Spleen (tissue), 11 donors: ENCODE results near the gene ISOC2. TPM values are rescaled to one million over a fixed set of nuclear protein-coding genes. Genes with fewer than 3 reads are reported as not detected.
A peak's percentile ranks its signal among the peaks of the same experiment; 100 is the strongest.

Experiments
- DNase-seq: peaks from one replicate; pipeline ENCODE4 v3.0.0-alpha.2; 2020
- H3K27ac ChIP-seq, 8 donors: fragments of 200-600 bp; sonication (generic) in 7 of 8; 1 replicate in 4 of 8; 2 replicates in 4 of 8; pipeline versions ENCODE4 v1.5.0 to v1.8.0; 2016 to 2021; ENCODE audit warnings: inconsistent platforms in 4 of 8, mild to moderate bottlenecking in 4 of 8, moderate library complexity in 1 of 8
- H3K27me3 ChIP-seq, 7 donors: fragments of 200-600 bp; sonication (generic) in 6 of 7; replicated peaks in 1 of 7; 1 replicate in 4 of 7; 2 replicates in 3 of 7; pipeline versions ENCODE4 v1.5.0 to v1.8.0; 2016 to 2021; ENCODE audit warnings: inconsistent platforms in 3 of 7, mild to moderate bottlenecking in 1 of 7
- H3K36me3 ChIP-seq, 6 donors: fragments of 200-600 bp; sonication (generic) in 5 of 6; 1 replicate in 4 of 6; 2 replicates in 2 of 6; pipeline versions ENCODE4 v1.5.0 to v1.8.0; 2016 to 2021; ENCODE audit warnings: inconsistent platforms in 2 of 6
- H3K4me1 ChIP-seq, 6 donors: fragments of 200-600 bp; sonication (generic) in 5 of 6; 1 replicate in 3 of 6; 2 replicates in 3 of 6; pipeline versions ENCODE4 v1.5.0 to v1.8.0; 2016 to 2021; ENCODE audit warnings: inconsistent platforms in 3 of 6
- H3K4me3 ChIP-seq, 8 donors: fragments of 200-600 bp; sonication (generic) in 7 of 8; 1 replicate in 4 of 8; 2 replicates in 4 of 8; pipeline versions ENCODE4 v1.5.0 to v1.8.0; 2016 to 2021; ENCODE audit warnings: inconsistent platforms in 4 of 8, mild to moderate bottlenecking in 4 of 8, moderate library complexity in 2 of 8
- H3K9me3 ChIP-seq, 8 donors: fragments of 200-600 bp; sonication (generic) in 7 of 8; 1 replicate in 4 of 8; 2 replicates in 4 of 8; pipeline versions ENCODE4 v1.5.0 to v1.8.0; 2016 to 2021; ENCODE audit warnings: inconsistent platforms in 4 of 8
- POLR2A ChIP-seq, 3 donors: fragments of 450-650 bp; IDR thresholded peaks; one replicate each; pipeline ENCODE4 v1.5.1; 2017; ENCODE audit warnings: antibody characterized with exemption in 3 of 3, mild to moderate bottlenecking in 1 of 3
- POLR2AphosphoS5 ChIP-seq, 3 donors: sonication (generic); formaldehyde crosslinking; IDR thresholded peaks; one replicate each; pipeline ENCODE4 v1.5.1; 2017; ENCODE audit warnings: antibody characterized with exemption in 3 of 3
- WGBS, 5 donors: extraction: QIAGEN DNeasy Blood & Tissue Kit in 3 of 5; methylation state at CpG; one replicate each; pipeline versions ENCODE4 v1.1.5 to v1.1.7; 2013 to 2018; 5-methylcytosine and 5-hydroxymethylcytosine counted together
- intact Hi-C: fragments of 100-400 bp; cut with DNase I; formaldehyde crosslinking; loops from one replicate; pipeline ENCODE4 v1.15.0; 2023; ENCODE audit warnings: low total_unique reads
- polyA plus RNA-seq, 3 donors: library from polyadenylated mRNA; stranded (reverse); fragments of 200-250 nt; gene quantifications; one replicate each; pipeline ENCODE4 v1.2.1, GENCODE V29; 2013
- total RNA-seq, 7 donors: library from RNA; depleted of rRNA in 3 of 7; stranded (reverse); fragments of >200 nt in 3 of 7; fragmentation: NEBNext Ultra II Directional in 4 of 7; extraction: Animal tissue kit (Norgen Biotek cat#: 25700) in 4 of 7; gene quantifications; one replicate each; pipeline versions ENCODE4 v1.1.0 to v1.2.1, GENCODE V29; 2016 to 2021
- TF ChIP-seq, protein P1 (sequence below), 11 experiments: fragments of 200-600 bp in 7 of 11; fragments of 450-650 bp in 4 of 11; sonication (generic) in 4 of 11; IDR thresholded peaks in 8 of 11; conservative IDR thresholded peaks in 3 of 11; 1 replicate in 7 of 11; 2 replicates in 4 of 11; pipeline versions ENCODE4 v1.4.0 to v1.8.0; 2016 to 2021; ENCODE audit warnings: antibody characterized with exemption in 11 of 11, inconsistent platforms in 4 of 11, mild to moderate bottlenecking in 1 of 11
- donor health status: healthy with polysubstance abuse.
- donor health status: DM: no; HTN: no; CAD: no; lungs with moderate emphysema.
- donor health status: DM: no; HTN: no; CAD: no.
- donor health status: Bipolar disorder and iron deficiency.
- donor health status: healthy.
- donor health status: DM: no; HTN: no; CAD: no.
- donor health status: DM: yes; HTN: yes; CAD: no.

Gene ISOC2
- total and polyA plus RNA-seq, 10 donors = 38.6 to 98.7 (median 55.3) TPM

- WGBS, 5 donors = 10 to 12% (median 11%) methylated on average over 27 of the region's 27 CpGs
- H3K27me3 ChIP-seq = no peaks in the 10 kb centered on the region
- H3K9me3 ChIP-seq = no peaks in the 10 kb centered on the region
- TF ChIP-seq POLR2A (IDR thresholded peaks at IDR 0.05) (no peak), POLR2AphosphoS5 (IDR thresholded peaks at IDR 0.05) (peak in 2 of 3 donors; percentile 70 to 82)
- TF ChIP-seq, protein P1, sequence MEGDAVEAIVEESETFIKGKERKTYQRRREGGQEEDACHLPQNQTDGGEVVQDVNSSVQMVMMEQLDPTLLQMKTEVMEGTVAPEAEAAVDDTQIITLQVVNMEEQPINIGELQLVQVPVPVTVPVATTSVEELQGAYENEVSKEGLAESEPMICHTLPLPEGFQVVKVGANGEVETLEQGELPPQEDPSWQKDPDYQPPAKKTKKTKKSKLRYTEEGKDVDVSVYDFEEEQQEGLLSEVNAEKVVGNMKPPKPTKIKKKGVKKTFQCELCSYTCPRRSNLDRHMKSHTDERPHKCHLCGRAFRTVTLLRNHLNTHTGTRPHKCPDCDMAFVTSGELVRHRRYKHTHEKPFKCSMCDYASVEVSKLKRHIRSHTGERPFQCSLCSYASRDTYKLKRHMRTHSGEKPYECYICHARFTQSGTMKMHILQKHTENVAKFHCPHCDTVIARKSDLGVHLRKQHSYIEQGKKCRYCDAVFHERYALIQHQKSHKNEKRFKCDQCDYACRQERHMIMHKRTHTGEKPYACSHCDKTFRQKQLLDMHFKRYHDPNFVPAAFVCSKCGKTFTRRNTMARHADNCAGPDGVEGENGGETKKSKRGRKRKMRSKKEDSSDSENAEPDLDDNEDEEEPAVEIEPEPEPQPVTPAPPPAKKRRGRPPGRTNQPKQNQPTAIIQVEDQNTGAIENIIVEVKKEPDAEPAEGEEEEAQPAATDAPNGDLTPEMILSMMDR (IDR thresholded peaks at IDR 0.05 in 8 of 11, conservative IDR thresholded peaks at IDR 0.05 in 3 of 11) = peak in 1 of 11 experiments; percentile 3
- peaks cover 7 to 39% (median 28%) of the 10 kb centered on the region in 6 donors for H3K4me1 ChIP-seq
- peak overlapping the region; percentile 69 to 95 (median 90) for H3K27ac ChIP-seq
- H3K36me3 ChIP-seq = no peaks in the 10 kb centered on the region
- intact Hi-C loops = no loop called here
- no peak for DNase-seq
- H3K4me3 ChIP-seq = peak overlapping the region; percentile 63 to 97 (median 78)
Observed at GRCh38 chr19:55461974-55462626, 658 bp upstream of the ISOC2 start.

GRCh38 chr19:55460670-55461258 lies 678 bp downstream of the ISOC2 start:
- DNase-seq = peak; percentile 88
- H3K27ac ChIP-seq = peak overlapping the region; percentile 69 to 95 (median 90)
- peaks cover 0 to 9% (median 2%) of the 10 kb centered on the region in 6 donors for H3K36me3 ChIP-seq
- TF ChIP-seq, protein P1 (IDR thresholded peaks at IDR 0.05 in 8 of 11, conservative IDR thresholded peaks at IDR 0.05 in 3 of 11) = no peak
- TF ChIP-seq POLR2A (IDR thresholded peaks at IDR 0.05) (no peak), POLR2AphosphoS5 (IDR thresholded peaks at IDR 0.05) (no peak)
- no peaks in the 10 kb centered on the region for H3K9me3 ChIP-seq
- 23 to 44% (median 26%) methylated on average over 16 to 24 of the region's 24 CpGs for WGBS, 5 donors
- peaks cover 7 to 39% (median 28%) of the 10 kb centered on the region in 6 donors for H3K4me1 ChIP-seq
- peak overlapping the region; percentile 63 to 97 (median 78) for H3K4me3 ChIP-seq
- intact Hi-C loops = no loop called here
- no peaks in the 10 kb centered on the region for H3K27me3 ChIP-seq

DNA sequence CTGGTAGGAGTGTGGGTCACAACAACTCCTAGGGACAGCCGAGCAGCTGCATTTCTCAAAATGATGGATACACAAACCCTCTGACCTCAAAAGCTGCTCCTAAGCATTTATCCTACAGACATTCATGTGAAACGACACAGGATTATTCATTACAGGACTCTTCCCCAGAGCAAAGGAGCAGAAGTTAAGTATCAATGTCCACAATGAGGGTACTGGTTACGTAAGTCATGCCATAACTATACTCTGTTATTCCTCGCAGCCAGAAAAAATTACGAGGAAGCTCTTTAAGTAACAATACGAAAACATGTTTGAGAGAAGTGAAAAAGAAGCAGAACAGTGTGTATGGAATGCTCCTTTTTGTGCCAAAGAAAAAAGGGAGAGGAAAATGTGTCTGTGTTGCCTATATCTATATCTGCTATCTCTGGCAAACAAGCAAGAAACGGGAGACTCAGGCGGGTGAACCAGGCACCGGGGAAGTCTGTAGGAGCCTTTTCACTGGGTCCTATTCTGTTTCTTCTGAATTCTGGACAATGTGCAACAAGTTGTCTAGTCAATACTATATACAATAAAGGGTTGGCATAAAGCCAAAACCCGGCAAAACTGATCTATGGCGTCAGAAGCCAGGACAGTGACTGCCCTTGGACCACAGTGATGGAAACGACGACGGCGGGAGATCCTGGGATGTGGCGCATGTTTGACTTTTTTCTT lies 1.3 kb downstream of the ISOC2 start:
- Histone ChIP-seq H3K4me3 (peak overlapping the region; percentile 63 to 97 (median 78)), H3K27ac (peak overlapping the region in 7 of 8 donors; percentile 36 to 95 (median 91)), H3K9me3 (no peaks in the 10 kb centered on the region)

More for the DNA sequence above, 1.3 kb downstream of the ISOC2 start:
- 49 to 61% (median 53%) methylated on average over 15 to 16 of the region's 16 CpGs for WGBS, 5 donors
- DNase-seq = no peak
- Histone ChIP-seq H3K36me3 (peaks cover 0 to 16% (median 4%) of the 10 kb centered on the region in 6 donors), H3K4me1 (peaks cover 7 to 39% (median 28%) of the 10 kb centered on the region in 6 donors), H3K27me3 (no peaks in the 10 kb centered on the region)
- TF ChIP-seq, protein P1 (IDR thresholded peaks at IDR 0.05 in 8 of 11, conservative IDR thresholded peaks at IDR 0.05 in 3 of 11) = no peak
- TF ChIP-seq POLR2A (IDR thresholded peaks at IDR 0.05) (no peak), POLR2AphosphoS5 (IDR thresholded peaks at IDR 0.05) (no peak)
- intact Hi-C loops = no loop called here
